Right lobe of liver (tissue), 6 donors: ENCODE results near the gene TTLL12. TPM values are rescaled to one million over a fixed set of nuclear protein-coding genes. Genes with fewer than 3 reads are reported as not detected.
A peak's percentile ranks its signal among the peaks of the same experiment; 100 is the strongest.

Experiments used
- ATAC-seq, 4 donors: fragments of 200-7000 bp; cut with Tn5 transposase; one replicate each; pipeline ENCODE4 v1.9.1; 2020; ENCODE audit warnings: mild to moderate bottlenecking in 4 of 4, moderate library complexity in 4 of 4
- DNase-seq, 3 donors: peaks; one replicate each; pipeline ENCODE4 v3.0.0-alpha.2; 2020
- H3K27ac ChIP-seq, 3 donors: fragments of 200-600 bp; one replicate each; pipeline ENCODE4 v1.8.0; 2022
- H3K27me3 ChIP-seq, 2 donors: fragments of 200-600 bp; one replicate each; pipeline ENCODE4 v1.8.0; 2022
- H3K36me3 ChIP-seq, 4 donors: fragments of 200-600 bp; sonication (generic) in 1 of 4; one replicate each; pipeline versions ENCODE4 v1.5.1 to v1.8.0; 2017 to 2022; ENCODE audit warnings: control low read depth in 1 of 4
- H3K4me1 ChIP-seq, 4 donors: fragments of 200-600 bp; sonication (generic) in 1 of 4; one replicate each; pipeline versions ENCODE4 v1.5.1 to v1.8.0; 2017 to 2022; ENCODE audit warnings: control low read depth in 1 of 4
- H3K4me3 ChIP-seq, 3 donors: fragments of 200-600 bp; one replicate each; pipeline ENCODE4 v1.8.0; 2022
- H3K9me3 ChIP-seq, 4 donors: fragments of 200-600 bp; sonication (generic) in 1 of 4; one replicate each; pipeline versions ENCODE4 v1.5.1 to v1.8.0; 2017 to 2022; ENCODE audit warnings: control low read depth in 1 of 4
- POLR2A ChIP-seq: fragments of 450-650 bp; IDR thresholded peaks from one replicate; pipeline ENCODE4 v1.6.1; 2017; ENCODE audit warnings: antibody characterized with exemption, mild to moderate bottlenecking
- WGBS: methylation state at CpG from one replicate; pipeline ENCODE4 v1.1.6; 2018; ENCODE audit warnings: low coverage, low lambda C conversion rate; ENCODE audit not compliant: insufficient coverage; ENCODE audit errors: missing lambda C conversion rate; 5-methylcytosine and 5-hydroxymethylcytosine counted together
- intact Hi-C, 2 donors: fragments of 100-400 bp; cut with DNase I; formaldehyde crosslinking; loops; one replicate each; pipeline versions ENCODE4 v1.11.2 to v1.14.1; 2022
- total RNA-seq, 6 experiments: library from RNA; depleted of rRNA in 2 of 6; stranded (reverse); fragments of >200 nt in 2 of 6; fragmentation: NEBNext Ultra II Directional in 3 of 6; extraction: Animal tissue kit (Norgen Biotek cat#: 25700) in 3 of 6; gene quantifications; one replicate each; pipeline versions ENCODE4 v1.1.0 to v1.2.4, GENCODE V29; 2016 to 2023
- TF ChIP-seq, protein P1 (sequence below), 4 donors: fragments of 200-600 bp in 3 of 4; fragments of 450-650 bp in 1 of 4; IDR thresholded peaks; one replicate each; pipeline versions ENCODE4 v1.5.1 to v1.8.0; 2016 to 2022; ENCODE audit warnings: antibody characterized with exemption in 4 of 4, mild to moderate bottlenecking in 2 of 4
- donor health status: DM: no; HTN: yes; CAD: no.
- donor health status: DM: no; HTN: no; CAD: no.
- donor health status: DM: no; HTN: no; CAD: no.
- donor health status: DM: no; HTN: yes; CAD: no.
- donor health status: DM: no; HTN: yes; CAD: no.

Gene TTLL12
- total RNA-seq, 6 experiments from 2014 or later = 18.6 to 43.5 (median 24.4) TPM

GRCh38 chr22:43159484-43160178 is 27.3 kb downstream of the TTLL12 start:
- DNase-seq = no peak
- no peaks in the 10 kb centered on the region for H3K36me3 ChIP-seq
- TF ChIP-seq, protein P1, sequence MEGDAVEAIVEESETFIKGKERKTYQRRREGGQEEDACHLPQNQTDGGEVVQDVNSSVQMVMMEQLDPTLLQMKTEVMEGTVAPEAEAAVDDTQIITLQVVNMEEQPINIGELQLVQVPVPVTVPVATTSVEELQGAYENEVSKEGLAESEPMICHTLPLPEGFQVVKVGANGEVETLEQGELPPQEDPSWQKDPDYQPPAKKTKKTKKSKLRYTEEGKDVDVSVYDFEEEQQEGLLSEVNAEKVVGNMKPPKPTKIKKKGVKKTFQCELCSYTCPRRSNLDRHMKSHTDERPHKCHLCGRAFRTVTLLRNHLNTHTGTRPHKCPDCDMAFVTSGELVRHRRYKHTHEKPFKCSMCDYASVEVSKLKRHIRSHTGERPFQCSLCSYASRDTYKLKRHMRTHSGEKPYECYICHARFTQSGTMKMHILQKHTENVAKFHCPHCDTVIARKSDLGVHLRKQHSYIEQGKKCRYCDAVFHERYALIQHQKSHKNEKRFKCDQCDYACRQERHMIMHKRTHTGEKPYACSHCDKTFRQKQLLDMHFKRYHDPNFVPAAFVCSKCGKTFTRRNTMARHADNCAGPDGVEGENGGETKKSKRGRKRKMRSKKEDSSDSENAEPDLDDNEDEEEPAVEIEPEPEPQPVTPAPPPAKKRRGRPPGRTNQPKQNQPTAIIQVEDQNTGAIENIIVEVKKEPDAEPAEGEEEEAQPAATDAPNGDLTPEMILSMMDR (IDR thresholded peaks at IDR 0.05) = peak in 2 of 4 donors; percentile 9 to 22
- no peak for TF ChIP-seq POLR2A
- H3K4me1 ChIP-seq = no peaks in the 10 kb centered on the region
- 60% methylated on average over 2 of the region's 18 CpGs for WGBS
- peak in 3 of 4 donors; percentile 9 to 20 (median 17) for ATAC-seq
- H3K27me3 ChIP-seq = no peaks in the 10 kb centered on the region
- intact Hi-C loops = no loop called here
- no peaks in the 10 kb centered on the region for H3K9me3 ChIP-seq
- no peak overlapping the region for H3K4me3 ChIP-seq
- H3K27ac ChIP-seq = no peak overlapping the region

- H3K27ac ChIP-seq = no peak overlapping the region
- TF ChIP-seq, protein P1 (IDR thresholded peaks at IDR 0.05) = no peak
- no peak for TF ChIP-seq POLR2A
Measured at GRCh38 chr22:43158778-43159483, 28.0 kb downstream of the TTLL12 start.

GRCh38 chr22:43157874-43158546 is 28.9 kb downstream of the TTLL12 start:
- H3K36me3 ChIP-seq = no peaks in the 10 kb centered on the region
- no peak for TF ChIP-seq POLR2A
- TF ChIP-seq, protein P1 (IDR thresholded peaks at IDR 0.05) = no peak
- no peak for DNase-seq
- H3K4me1 ChIP-seq = no peaks in the 10 kb centered on the region
- no peaks in the 10 kb centered on the region for H3K9me3 ChIP-seq
- H3K27me3 ChIP-seq = no peaks in the 10 kb centered on the region
- H3K4me3 ChIP-seq = no peak overlapping the region
- peak in 1 of 4 donors; percentile 5 for ATAC-seq
- WGBS = 64% methylated on average over 7 of the region's 9 CpGs
- intact Hi-C loops = no loop called here
- no peak overlapping the region for H3K27ac ChIP-seq

More at GRCh38 chr22:43158778-43159483, 28.0 kb downstream of the TTLL12 start:
- Histone ChIP-seq H3K4me1 (no peaks in the 10 kb centered on the region), H3K4me3 (no peak overlapping the region), H3K36me3 (no peaks in the 10 kb centered on the region), H3K27me3 (no peaks in the 10 kb centered on the region), H3K9me3 (no peaks in the 10 kb centered on the region)
- no peak for ATAC-seq
- intact Hi-C loops = no loop called here
- WGBS = 69% methylated on average over 4 of the region's 24 CpGs
- DNase-seq = no peak

- TF ChIP-seq, protein P1 (IDR thresholded peaks at IDR 0.05) = no peak
- no peak for TF ChIP-seq POLR2A
- Histone ChIP-seq H3K4me1 (peaks cover 0 to 12% (median 0%) of the 10 kb centered on the region in 4 donors), H3K27me3 (no peaks in the 10 kb centered on the region), H3K4me3 (no peak overlapping the region), H3K36me3 (no peaks in the 10 kb centered on the region), H3K27ac (no peak overlapping the region), H3K9me3 (no peaks in the 10 kb centered on the region)
- DNase-seq (no peak), ATAC-seq (no peak)
- 63% methylated on average over 5 of the region's 12 CpGs for whole genome bisulfite sequencing
- intact Hi-C loops = no loop called here
Measured at GRCh38 chr22:43156413-43156812, 30.5 kb downstream of the TTLL12 start.
